K562 (cell line): Measurements from ENCODE around the gene TRPC4AP. TPM values are rescaled to one million over a fixed set of nuclear protein-coding genes. Genes with fewer than 3 reads are reported as not detected.

ENCODE experiments used
- ATAC-seq: fragments of 200-7000 bp; cut with Tn5 transposase; 3 replicates; pipeline ENCODE4 v1.9.1; 2020; ENCODE audit warnings: moderate library complexity
- BruUV-seq: library from RNA; stranded (reverse); fragments of 400-500 nt; replicated peaks from 2 replicates; lab custom pipeline; 2021; lab: Mats Ljungman, UMichigan
- CTCF ChIA-PET: fragments of 300-600 bp; formaldehyde crosslinking; extraction: SDS; loops from one replicate; lab custom pipeline; 2021; ENCODE audit warnings: low intra/inter-chr PET ratio; lab: Yijun Ruan, JAX
- POLR2A ChIA-PET: fragments of 300-600, 350-650 bp; sonication (Branson Sonifier 250); formaldehyde crosslinking; extraction: SDS; loops from one replicate; lab custom pipeline; 2021; ENCODE audit warnings: antibody characterized with exemption, inconsistent platforms; lab: Yijun Ruan, JAX
- DNase-seq, 4 experiments: peaks; one replicate each; pipeline versions ENCODE4 v3.0.0 to v3.0.0-alpha.2; 2011 to 2018; ENCODE audit warnings: low spot score in 3 of 4, mixed read lengths in 3 of 4; ENCODE audit errors: extremely low read depth in 1 of 4
- FAIRE-seq: peaks from 2 replicates; lab custom pipeline; 2011; peaks lifted over from hg19 to GRCh38; lab: Jason Lieb, UNC
- H2AFZ ChIP-seq: 2 replicates; pipeline ENCODE4 v1.6.0; 2011; ENCODE audit warnings: low read depth, low read length, control low read depth, inconsistent platforms
- H3K27ac ChIP-seq: fragments of 200-600 bp; 3 replicates; pipeline ENCODE4 v1.8.0; 2011; ENCODE audit warnings: low read depth, mild to moderate bottlenecking, control low read depth, inconsistent platforms, low read length, moderate library complexity, mixed read lengths; ENCODE audit errors: extremely low read depth
- H3K27me3 ChIP-seq, 2 experiments: fragments of 300-600 bp in 1 of 2; 2 replicates in 1 of 2; 3 replicates in 1 of 2; pipeline versions ENCODE4 v1.6.0 to v1.8.0; 2011; ENCODE audit warnings: inconsistent platforms in 2 of 2, low read length in 2 of 2, mild to moderate bottlenecking in 1 of 2, mixed read lengths in 1 of 2, moderate library complexity in 1 of 2; ENCODE audit not compliant: control insufficient read depth in 2 of 2, insufficient read depth in 2 of 2
- H3K36me3 ChIP-seq: fragments of 300-600 bp; 3 replicates; pipeline ENCODE4 v1.8.0; 2011; ENCODE audit warnings: mild to moderate bottlenecking, low read length, inconsistent platforms; ENCODE audit not compliant: control insufficient read depth, insufficient read depth
- H3K4me1 ChIP-seq, 2 experiments: fragments of 200-600 bp in 1 of 2; replicated peaks in 1 of 2; 2 replicates in 1 of 2; 3 replicates in 1 of 2; pipeline versions ENCODE4 v1.5.1 to v1.8.0; 2011; ENCODE audit warnings: inconsistent platforms in 2 of 2, low read length in 2 of 2, mild to moderate bottlenecking in 1 of 2, mixed read lengths in 1 of 2, moderate library complexity in 1 of 2; ENCODE audit not compliant: control insufficient read depth in 2 of 2, insufficient read depth in 2 of 2
- H3K4me2 ChIP-seq: 2 replicates; pipeline ENCODE4 v1.6.1; 2011; ENCODE audit warnings: low read length, control low read depth, inconsistent platforms, mixed read lengths; ENCODE audit not compliant: insufficient read depth
- H3K4me3 ChIP-seq: fragments of 200-600 bp; sonication (generic), shearing (Covaris generic); 2 replicates; pipeline ENCODE4 v1.5.1; 2016; ENCODE audit warnings: control low read depth, inconsistent platforms
- H3K79me2 ChIP-seq: fragments of 200-600 bp; 3 replicates; pipeline ENCODE4 v1.8.0; 2011; ENCODE audit warnings: low read length, inconsistent platforms; ENCODE audit not compliant: control insufficient read depth, insufficient read depth
- H3K9ac ChIP-seq, 2 experiments: 2 replicates each; pipeline versions ENCODE4 v1.6.0 to v1.6.1; 2011; ENCODE audit warnings: low read depth in 2 of 2, low read length in 2 of 2, control low read depth in 1 of 2, inconsistent platforms in 1 of 2, mild to moderate bottlenecking in 1 of 2, mixed read lengths in 1 of 2; ENCODE audit not compliant: insufficient read depth in 1 of 2
- H3K9me1 ChIP-seq: one replicate; pipeline ENCODE4 v1.6.0; 2011; ENCODE audit warnings: inconsistent platforms, mild to moderate bottlenecking, low read length, moderate library complexity; ENCODE audit not compliant: control insufficient read depth, insufficient read depth
- H3K9me3 ChIP-seq: replicated peaks from 2 replicates; pipeline ENCODE4 v1.5.1; 2011; ENCODE audit warnings: low read depth, low read length, inconsistent platforms; ENCODE audit not compliant: control insufficient read depth, insufficient read depth
- H4K20me1 ChIP-seq: replicated peaks from 2 replicates; pipeline ENCODE4 v1.6.1; 2011; ENCODE audit warnings: low read length, inconsistent platforms, mixed read lengths; ENCODE audit not compliant: control insufficient read depth, insufficient read depth
- E2F6 ChIP-seq, 2 experiments: IDR thresholded peaks; 2 replicates each; pipeline ENCODE4 v1.6.1; 2011; ENCODE audit warnings: borderline replicate concordance in 1 of 2, control low read depth in 1 of 2, low read depth in 1 of 2, low read length in 1 of 2, mild to moderate bottlenecking in 1 of 2, mixed read lengths in 1 of 2, moderate library complexity in 1 of 2; ENCODE audit not compliant: insufficient read depth in 1 of 2, insufficient read length in 1 of 2, poor library complexity in 1 of 2, severe bottlenecking in 1 of 2; ENCODE audit errors: extremely low read depth in 1 of 2
- HLTF ChIP-seq: fragments of 450-650 bp; IDR thresholded peaks from 2 replicates; pipeline ENCODE4 v1.6.1; 2016
- HNRNPK ChIP-seq: fragments of 200-400 bp; formaldehyde crosslinking; IDR thresholded peaks from one replicate; pipeline ENCODE4 v1.6.1; 2018; ENCODE audit warnings: mild to moderate bottlenecking, low read depth, low read length; ENCODE audit not compliant: poor library complexity, severe bottlenecking
- KLF1 ChIP-seq: fragments of 450-650 bp; IDR thresholded peaks from 2 replicates; pipeline ENCODE4 v1.6.1; 2016; ENCODE audit warnings: missing genetic modification characterization, missing compliant biosample characterization
- WGBS: fragments of 100-300 bp; shearing (Covaris generic); methylation state at CpG from one replicate; pipeline ENCODE4 v1.1.6; 2016; ENCODE audit warnings: low coverage, mixed read lengths; ENCODE audit not compliant: insufficient coverage; ENCODE audit errors: missing lambda C conversion rate; 5-methylcytosine and 5-hydroxymethylcytosine counted together
- in situ Hi-C: fragments of 300-500 bp; cut with MboI; formaldehyde crosslinking; loops from 4 replicates; pipeline ENCODE4 v1.15.0; 2018; ENCODE audit warnings: inconsistent platforms, mixed read lengths
- intact Hi-C: fragments of 100-400 bp; cut with micrococcal nuclease; formaldehyde crosslinking; loops from 2 replicates; pipeline ENCODE4 v1.14.2; 2022
- polyA plus RNA-seq, 8 experiments: library from polyadenylated mRNA; depleted of rRNA in 4 of 8; stranded (reverse) in 5 of 8; unstranded in 3 of 8; fragments of >200 nt; fragmentation: Nextera tagmentation in 2 of 8; fragmentation: Illumina TruSeq in 1 of 8; extraction: Ambion mirVana in 2 of 8; extraction: Trizol in 1 of 8; gene quantifications; 2 replicates each; pipeline versions ENCODE4 v1.2.1 to v1.2.3, GENCODE V29; 2011 to 2014; ENCODE audit warnings: inconsistent platforms in 1 of 8, missing spikeins in 1 of 8
- total RNA-seq, 7 experiments: library from RNA; depleted of rRNA in 6 of 7; stranded (reverse); fragments of >200 nt in 6 of 7; fragmentation: Illumina TruSeq in 2 of 7; extraction: Trizol in 2 of 7; gene quantifications; 2 replicates each; pipeline versions ENCODE4 v1.2.1 to v1.2.3, GENCODE V29; 2011 to 2021; ENCODE audit warnings: low replicate concordance in 1 of 7

TRPC4AP gene
- total and polyA plus RNA-seq, 9 of the 15 experiments (the other 6 are each of a cell fraction or from before 2014, with no cell fraction given) = 2.3 to 70.3 (median 33.3) TPM

- no peaks in the 10 kb centered on the region for H3K79me2 ChIP-seq
- H3K9ac ChIP-seq = no peak overlapping the region
- no peak overlapping the region for H2AFZ ChIP-seq
- no peaks in the 10 kb centered on the region for H3K9me1 ChIP-seq
- FAIRE-seq = no peak
- ChIA-PET POLR2A (no interaction called here), CTCF (no interaction called here)
- intact Hi-C loops = no loop called here
- no peak overlapping the region for H3K27ac ChIP-seq
- DNase-seq = no peak
- in situ Hi-C loops = no loop called here
- H3K9me3 ChIP-seq = no peaks in the 10 kb centered on the region
- H3K36me3 ChIP-seq = no peaks in the 10 kb centered on the region
- H3K4me3 ChIP-seq = no peak overlapping the region
- peaks cover 0 to 4% of the 10 kb centered on the region in 2 experiments; a peak in 1 of 5 replicates for H3K4me1 ChIP-seq
- H3K4me2 ChIP-seq = no peak overlapping the region
- TF ChIP-seq HNRNPK (peak; percentile 36), E2F6 (IDR thresholded peaks at IDR 0.05; ENCODE audit: borderline replicate concordance in 1 of 2, extremely low read depth in 1 of 2, insufficient read depth in 1 of 2, insufficient read length in 1 of 2, low read depth in 1 of 2, low read length in 1 of 2, poor library complexity in 1 of 2, severe bottlenecking in 1 of 2) (no peak), HLTF (no peak), KLF1 (no peak)
- WGBS = 50% methylated on average over 1 of the region's 1 CpG
- ATAC-seq = no peak
- H4K20me1 ChIP-seq = no peaks in the 10 kb centered on the region
- H3K27me3 ChIP-seq = no peaks in the 10 kb centered on the region
- BruUV-seq = no TSS peak
Measured at GRCh38 chr20:35106827-35107380, 14.3 kb upstream of the TRPC4AP start.
